Colonic mucosa (tissue), 4 donors: Measurements from ENCODE around the gene CDH26. TPM values are rescaled to one million over a fixed set of nuclear protein-coding genes. Genes with fewer than 3 reads are reported as not detected.

Source experiments
- DNase-seq: peaks from one replicate; pipeline ENCODE4 v3.0.0-alpha.2; 2020
- H3K27ac ChIP-seq: fragments of 200-600 bp; one replicate; pipeline ENCODE4 v1.8.0; 2021
- H3K27me3 ChIP-seq: fragments of 200-600 bp; one replicate; pipeline ENCODE4 v1.8.0; 2021
- H3K36me3 ChIP-seq: fragments of 200-600 bp; one replicate; pipeline ENCODE4 v1.8.0; 2021
- H3K4me1 ChIP-seq: fragments of 200-600 bp; one replicate; pipeline ENCODE4 v1.8.0; 2021; ENCODE audit warnings: mild to moderate bottlenecking
- H3K4me3 ChIP-seq: fragments of 200-600 bp; one replicate; pipeline ENCODE4 v1.8.0; 2021
- H3K9ac ChIP-seq, 2 donors: one replicate each; pipeline ENCODE4 v1.7.0; 2013; ENCODE audit warnings: control low read depth in 2 of 2, low read depth in 2 of 2, low read length in 2 of 2
- H3K9me3 ChIP-seq: fragments of 200-600 bp; one replicate; pipeline ENCODE4 v1.8.0; 2021
- intact Hi-C: fragments of 100-400 bp; cut with DNase I; formaldehyde crosslinking; loops from one replicate; pipeline ENCODE4 v1.14.1; 2022
- total RNA-seq, 2 donors: library from RNA; stranded (reverse); fragmentation: NEBNext Ultra II Directional in 1 of 2; extraction: Animal tissue kit (Norgen Biotek cat#: 25700) in 1 of 2; gene quantifications; one replicate each; pipeline ENCODE4 v1.2.1, GENCODE V29; 2021
- TF ChIP-seq, protein P1 (sequence below): fragments of 200-600 bp; IDR thresholded peaks from one replicate; pipeline ENCODE4 v1.8.0; 2022; ENCODE audit warnings: antibody characterized with exemption, mild to moderate bottlenecking
- donor health status: healthy.
- donor health status: DM: no; HTN: no; CAD: no.
- donor health status: DM: no; HTN: no; CAD: no.

CDH26 gene
- total RNA-seq, 2 donors from 2014 or later = 0.27 to 0.45 TPM

DNA sequence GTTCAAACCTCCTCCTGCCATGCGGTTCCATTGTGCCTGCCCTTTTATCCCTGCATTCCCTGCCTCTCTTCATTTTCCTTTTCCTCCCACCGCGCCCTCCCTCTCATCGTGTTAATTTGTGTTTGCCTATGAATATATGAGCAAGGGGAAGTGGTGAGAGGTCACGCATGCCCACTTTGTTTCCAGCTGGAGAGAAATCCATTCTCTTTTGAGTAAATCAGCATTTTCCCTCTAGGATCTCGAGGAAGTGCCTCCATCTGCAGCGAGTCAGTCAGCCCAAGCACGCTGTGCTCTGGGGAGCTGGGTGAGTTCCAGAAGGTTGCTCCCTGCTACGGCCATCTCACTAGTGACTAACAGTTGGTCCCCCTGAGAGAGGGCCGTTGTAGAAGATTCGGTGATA lies 42.9 kb downstream of the CDH26 start:
- DNase-seq = no peak
- H3K36me3 ChIP-seq = no peaks in the 10 kb centered on the region
- TF ChIP-seq, protein P1, sequence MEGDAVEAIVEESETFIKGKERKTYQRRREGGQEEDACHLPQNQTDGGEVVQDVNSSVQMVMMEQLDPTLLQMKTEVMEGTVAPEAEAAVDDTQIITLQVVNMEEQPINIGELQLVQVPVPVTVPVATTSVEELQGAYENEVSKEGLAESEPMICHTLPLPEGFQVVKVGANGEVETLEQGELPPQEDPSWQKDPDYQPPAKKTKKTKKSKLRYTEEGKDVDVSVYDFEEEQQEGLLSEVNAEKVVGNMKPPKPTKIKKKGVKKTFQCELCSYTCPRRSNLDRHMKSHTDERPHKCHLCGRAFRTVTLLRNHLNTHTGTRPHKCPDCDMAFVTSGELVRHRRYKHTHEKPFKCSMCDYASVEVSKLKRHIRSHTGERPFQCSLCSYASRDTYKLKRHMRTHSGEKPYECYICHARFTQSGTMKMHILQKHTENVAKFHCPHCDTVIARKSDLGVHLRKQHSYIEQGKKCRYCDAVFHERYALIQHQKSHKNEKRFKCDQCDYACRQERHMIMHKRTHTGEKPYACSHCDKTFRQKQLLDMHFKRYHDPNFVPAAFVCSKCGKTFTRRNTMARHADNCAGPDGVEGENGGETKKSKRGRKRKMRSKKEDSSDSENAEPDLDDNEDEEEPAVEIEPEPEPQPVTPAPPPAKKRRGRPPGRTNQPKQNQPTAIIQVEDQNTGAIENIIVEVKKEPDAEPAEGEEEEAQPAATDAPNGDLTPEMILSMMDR = no peak
- no peaks in the 10 kb centered on the region for H3K4me1 ChIP-seq
- H3K4me3 ChIP-seq = no peak overlapping the region
- no peaks in the 10 kb centered on the region for H3K27me3 ChIP-seq
- intact Hi-C loops = no loop called here
- no peak overlapping the region for H3K27ac ChIP-seq
- H3K9me3 ChIP-seq = no peaks in the 10 kb centered on the region
- no peak overlapping the region for H3K9ac ChIP-seq

DNA sequence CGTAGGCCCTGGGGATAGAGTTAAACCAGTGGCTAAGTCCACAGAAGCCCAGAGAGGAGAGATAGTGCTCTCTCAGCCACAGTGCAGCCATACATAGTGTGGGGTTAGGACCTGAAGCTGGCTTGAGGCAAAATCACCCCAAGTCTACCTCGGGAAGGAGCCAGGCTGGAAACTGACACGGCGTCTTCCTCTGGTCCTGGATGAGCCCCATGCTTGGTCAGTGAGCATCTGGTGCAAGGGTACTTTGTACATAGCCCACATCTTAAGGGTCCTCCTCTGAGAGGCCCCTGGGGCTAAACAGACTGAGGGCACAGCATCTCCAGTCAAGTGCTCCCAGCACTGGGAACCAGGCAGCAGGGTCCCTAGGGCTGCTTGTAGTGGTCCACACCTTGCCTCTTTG lies 45.6 kb downstream of the CDH26 start:
- H3K9me3 ChIP-seq = no peaks in the 10 kb centered on the region
- H3K36me3 ChIP-seq = no peaks in the 10 kb centered on the region
- TF ChIP-seq, protein P1 = no peak
- no peaks in the 10 kb centered on the region for H3K4me1 ChIP-seq
- intact Hi-C loops = no loop called here
- no peaks in the 10 kb centered on the region for H3K27me3 ChIP-seq
- no peak overlapping the region for H3K9ac ChIP-seq
- DNase-seq = no peak
- H3K4me3 ChIP-seq = no peak overlapping the region
- H3K27ac ChIP-seq = no peak overlapping the region

DNA sequence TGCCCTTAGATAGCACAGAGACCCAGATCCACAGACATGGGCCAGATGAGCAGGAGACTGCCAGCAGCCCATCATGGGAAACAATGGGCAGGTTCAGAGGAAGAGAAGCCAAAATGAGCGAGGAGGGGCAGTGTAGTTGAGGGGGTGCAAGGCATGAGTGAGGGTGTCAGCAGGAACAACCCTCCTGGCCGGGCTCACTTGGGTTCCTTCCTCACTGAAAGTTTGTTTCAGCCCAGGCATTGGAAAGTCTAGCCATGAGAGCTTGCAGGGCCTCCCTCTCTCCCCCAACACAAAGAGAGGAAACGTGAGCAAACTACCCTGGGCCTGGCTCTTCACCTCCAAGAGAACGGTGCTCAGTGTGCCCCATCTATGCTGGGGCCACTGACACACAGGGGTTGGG lies 48.0 kb downstream of the CDH26 start:
- TF ChIP-seq, protein P1 = no peak
- H3K9ac ChIP-seq = no peak overlapping the region
- H3K9me3 ChIP-seq = no peaks in the 10 kb centered on the region
- H3K27ac ChIP-seq = no peak overlapping the region
- no peaks in the 10 kb centered on the region for H3K36me3 ChIP-seq
- H3K27me3 ChIP-seq = no peaks in the 10 kb centered on the region
- no peak overlapping the region for H3K4me3 ChIP-seq
- no peak for DNase-seq
- intact Hi-C loops = no loop called here
- H3K4me1 ChIP-seq = no peaks in the 10 kb centered on the region

DNA sequence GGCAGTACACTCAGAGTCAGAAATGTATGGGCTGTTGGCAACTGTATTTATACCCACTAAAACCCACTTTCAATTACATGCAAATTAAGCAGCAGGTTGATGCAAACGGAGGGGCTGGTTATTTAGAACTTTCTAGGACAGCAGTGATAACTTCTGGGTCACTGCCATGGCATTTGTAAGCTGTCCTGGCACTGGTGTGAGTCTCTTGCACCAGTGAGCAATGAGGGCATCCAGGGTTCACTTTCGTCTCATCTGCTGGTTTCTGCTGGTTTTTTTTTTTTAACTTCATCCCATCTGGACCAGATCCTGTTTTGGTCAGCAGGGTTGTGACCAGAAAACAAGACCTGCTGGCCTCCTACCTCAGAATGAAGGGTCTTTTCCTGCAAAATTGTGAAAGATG lies 49.2 kb downstream of the CDH26 start:
- no peaks in the 10 kb centered on the region for H3K27me3 ChIP-seq
- no peak overlapping the region for H3K4me3 ChIP-seq
- no peak for DNase-seq
- intact Hi-C loops = no loop called here
- H3K4me1 ChIP-seq = no peaks in the 10 kb centered on the region
- no peak overlapping the region for H3K27ac ChIP-seq
- TF ChIP-seq, protein P1 = no peak
- no peak overlapping the region for H3K9ac ChIP-seq
- no peaks in the 10 kb centered on the region for H3K9me3 ChIP-seq
- H3K36me3 ChIP-seq = no peaks in the 10 kb centered on the region

DNA sequence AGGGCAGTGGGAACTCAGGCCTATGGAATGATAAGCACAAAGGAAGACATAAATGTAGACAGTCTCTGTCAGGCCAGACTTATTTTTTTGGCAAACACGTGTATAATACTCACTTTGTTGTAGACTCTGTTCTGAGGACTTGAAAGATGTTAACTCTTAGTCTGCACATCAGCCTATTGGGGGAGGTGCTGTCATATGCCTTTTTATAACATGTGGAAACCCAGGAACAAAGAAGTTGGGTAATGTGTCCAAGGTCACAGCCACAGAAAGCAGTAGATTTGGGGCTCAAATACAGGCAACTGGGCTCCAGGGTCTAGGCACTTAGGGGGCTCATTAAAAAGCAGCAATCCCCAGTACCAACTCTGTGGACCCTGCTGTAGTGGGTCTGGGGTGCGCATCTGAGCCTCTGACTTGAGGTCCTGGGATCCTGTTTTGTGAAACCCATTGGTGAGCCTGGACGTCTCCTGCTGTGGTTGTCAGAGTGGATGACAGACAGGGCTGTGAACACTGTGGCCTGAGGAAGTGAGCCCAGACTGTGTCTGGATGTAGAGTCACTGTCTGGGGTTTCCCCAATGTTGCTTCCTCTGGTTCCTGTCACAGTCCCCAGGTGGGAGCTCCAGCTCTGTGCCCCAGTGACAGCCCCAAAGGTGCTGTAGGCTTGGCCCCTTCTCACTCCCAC lies 50.0 kb downstream of the CDH26 start:
- Histone ChIP-seq H3K27me3 (no peaks in the 10 kb centered on the region), H3K9ac (no peak overlapping the region), H3K36me3 (no peaks in the 10 kb centered on the region), H3K4me3 (no peak overlapping the region), H3K9me3 (no peaks in the 10 kb centered on the region), H3K4me1 (no peaks in the 10 kb centered on the region), H3K27ac (no peak overlapping the region)
- intact Hi-C loops = no loop called here
- no peak for DNase-seq
- TF ChIP-seq, protein P1 = no peak
